ENCODE results near the gene CYB5RL. TPM values are rescaled to one million over a fixed set of nuclear protein-coding genes. Genes with fewer than 3 reads are reported as not detected.

Gene CYB5RL, protein sequence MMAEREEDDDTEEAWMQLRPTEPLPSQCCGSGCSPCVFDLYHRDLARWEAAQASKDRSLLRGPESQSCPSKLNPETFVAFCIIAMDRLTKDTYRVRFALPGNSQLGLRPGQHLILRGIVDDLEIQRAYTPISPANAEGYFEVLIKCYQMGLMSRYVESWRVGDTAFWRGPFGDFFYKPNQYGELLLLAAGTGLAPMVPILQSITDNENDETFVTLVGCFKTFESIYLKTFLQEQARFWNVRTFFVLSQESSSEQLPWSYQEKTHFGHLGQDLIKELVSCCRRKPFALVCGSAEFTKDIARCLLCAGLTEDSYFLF
- total RNA-seq, result 5.7 and 6.1 TPM in 2 replicates

DNA sequence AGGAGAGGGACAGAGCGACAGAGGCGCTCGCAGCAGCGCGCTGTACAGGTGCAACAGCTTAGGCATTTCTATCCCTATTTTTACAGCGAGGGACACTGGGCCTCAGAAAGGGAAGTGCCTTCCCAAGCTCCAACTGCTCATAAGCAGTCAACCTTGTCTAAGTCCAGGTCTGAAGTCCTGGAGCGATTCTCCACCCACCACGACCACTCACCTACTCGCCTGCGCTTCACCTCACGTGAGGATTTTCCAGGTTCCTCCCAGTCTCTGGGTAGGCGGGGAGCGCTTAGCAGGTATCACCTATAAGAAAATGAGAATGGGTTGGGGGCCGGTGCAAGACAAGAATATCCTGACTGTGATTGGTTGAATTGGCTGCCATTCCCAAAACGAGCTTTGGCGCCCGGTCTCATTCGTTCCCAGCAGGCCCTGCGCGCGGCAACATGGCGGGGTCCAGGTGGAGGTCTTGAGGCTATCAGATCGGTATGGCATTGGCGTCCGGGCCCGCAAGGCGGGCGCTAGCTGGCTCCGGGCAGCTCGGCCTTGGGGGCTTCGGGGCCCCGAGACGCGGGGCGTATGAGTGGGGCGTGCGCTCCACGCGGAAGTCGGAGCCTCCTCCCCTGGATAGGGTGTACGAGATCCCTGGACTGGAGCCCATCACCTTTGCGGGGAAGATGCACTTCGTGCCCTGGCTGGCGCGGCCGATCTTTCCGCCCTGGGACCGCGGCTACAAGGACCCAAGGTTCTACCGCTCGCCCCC is at the start of gene CYB5RL, which contains the start of gene MRPL37:
CYB5RL (minus strand) TSS at position 266 of the 754 bp plus-strand sequence. CDS start 4,414 bp downstream, outside the sequence.
MRPL37 (plus strand) TSS at position 403 of the 754 bp plus-strand sequence; CDS start at position 480, 77 bp downstream.

GRCh38 chr1:54152696-54153095 is 47.1 kb downstream of the CYB5RL start, which contains the start of gene CDCP2:
Gene CDCP2 (minus strand): TSS chr1:54153000. CDS start chr1:54152922, 78 bp downstream.

Other genes starting within 250 kb of the CYB5RL start
- gene LDLRAD1, start 181.8 kb downstream of the CYB5RL start, total RNA-seq, result not detected in 2 replicates
- 196 and 345 TPM in 2 replicates for gene TMEM59, start 146.8 kb downstream of the CYB5RL start, total RNA-seq
- gene TCEANC2, start 146.4 kb downstream of the CYB5RL start, total RNA-seq, result 1.3 and 3.0 TPM in 2 replicates
- not detected in 2 replicates for gene CDCP2, start 47.0 kb downstream of the CYB5RL start, total RNA-seq
- 88.8 and 118 TPM in 2 replicates for gene MRPL37, start 137 bp upstream of the CYB5RL start, total RNA-seq
- 13.8 and 17.2 TPM in 2 replicates for gene SSBP3, start 206.4 kb upstream of the CYB5RL start, total RNA-seq

Measured in placental pericyte (primary cell).